ENCODE results near the gene COPA.
A peak's percentile ranks its signal among the peaks of the same experiment; 100 is the strongest.
"Not testable (repeated sequence)": the region's sequence is repeated elsewhere in the genome, so short reads cannot be mapped to it uniquely, and the experiment has no call there.

Gene COPA

GRCh38 chr1:160342953-160343869 is at the start of gene COPA, which contains the start of gene NCSTN:
Gene COPA (minus strand): TSS chr1:160343250. CDS start chr1:160343170, 80 bp downstream.
Gene NCSTN (plus strand): TSS chr1:160343383. CDS start chr1:160343397, 14 bp downstream.
- DNase-seq: peak; percentile 88 to 89

GRCh38 chr1:160388406-160388805 is 45.4 kb upstream of the COPA start:
- not testable (repeated sequence) for DNase-seq

GRCh38 chr1:160384812-160385211 is 41.8 kb upstream of the COPA start:
- not testable (repeated sequence) for DNase-seq

GRCh38 chr1:160377585-160378206 is 34.6 kb upstream of the COPA start:
- DNase-seq: no peak

GRCh38 chr1:160376525-160377131 is 33.6 kb upstream of the COPA start:
- DNase-seq: no peak

- no peak for DNase-seq
Observed at GRCh38 chr1:160375788-160376524, 32.9 kb upstream of the COPA start.

- no peak for DNase-seq
Observed at GRCh38 chr1:160374306-160375110, 31.5 kb upstream of the COPA start.

GRCh38 chr1:160373696-160374095 is 30.6 kb upstream of the COPA start:
- no peak for DNase-seq

- DNase-seq: no peak
Observed at GRCh38 chr1:160371756-160372155, 28.7 kb upstream of the COPA start.

- DNase-seq: no peak
Observed at GRCh38 chr1:160371346-160371631, 28.2 kb upstream of the COPA start.

GRCh38 chr1:160370561-160371345 is 27.7 kb upstream of the COPA start:
- no peak for DNase-seq

- DNase-seq: no peak
Observed at GRCh38 chr1:160369087-160369486, 26.0 kb upstream of the COPA start.

- no peak for DNase-seq
Observed at GRCh38 chr1:160367934-160368923, 25.2 kb upstream of the COPA start.

- no peak for DNase-seq
Observed at GRCh38 chr1:160367516-160367900, 24.5 kb upstream of the COPA start.

- DNase-seq: no peak
Observed at GRCh38 chr1:160366731-160367515, 23.9 kb upstream of the COPA start, which contains the start of gene NHLH1. Gene NHLH1 (plus strand): TSS chr1:160367071. CDS start chr1:160370732, 3,661 bp downstream.

GRCh38 chr1:160365325-160365724 is 22.3 kb upstream of the COPA start:
- no peak for DNase-seq

GRCh38 chr1:160363951-160364735 is 21.1 kb upstream of the COPA start:
- no peak for DNase-seq

- no peak for DNase-seq
Observed at GRCh38 chr1:160363010-160363409, 20.0 kb upstream of the COPA start.
